HG03139 (cell line): Measurements from ENCODE around the gene ANO9.
"Not testable (repeated sequence)": the region's sequence is repeated elsewhere in the genome, so short reads cannot be mapped to it uniquely, and the experiment has no call there.

Source experiments
- ATAC-seq: cut with Tn5 transposase; IDR thresholded peaks from one replicate; pipeline ENCODE4 v1.9.1; 2021; ENCODE audit not compliant: unreplicated experiment

The ANO9 gene

GRCh38 chr11:472272-472671 lies 30.5 kb upstream of the ANO9 start:
- ATAC-seq: no peak

GRCh38 chr11:471468-472145 lies 29.8 kb upstream of the ANO9 start:
- ATAC-seq: no peak

- ATAC-seq: no peak
These were observed 28.1 kb upstream of the ANO9 start for GRCh38 chr11:469684-470560.

- not testable (repeated sequence) for ATAC-seq
These were observed 27.3 kb upstream of the ANO9 start for GRCh38 chr11:469026-469683.

GRCh38 chr11:468493-468892 lies 26.7 kb upstream of the ANO9 start:
- no peak for ATAC-seq

GRCh38 chr11:468036-468435 lies 26.2 kb upstream of the ANO9 start:
- ATAC-seq: no peak

- no peak for ATAC-seq
These were observed 24.2 kb upstream of the ANO9 start for GRCh38 chr11:465896-466530.

GRCh38 chr11:464316-464715 lies 22.5 kb upstream of the ANO9 start:
- ATAC-seq: no peak

- ATAC-seq: no peak
These were observed 20.5 kb upstream of the ANO9 start for GRCh38 chr11:462107-462890.

GRCh38 chr11:461626-462025 lies 19.8 kb upstream of the ANO9 start:
- no peak for ATAC-seq

GRCh38 chr11:460331-461199 lies 18.8 kb upstream of the ANO9 start:
- ATAC-seq: no peak

- ATAC-seq: no peak
These were observed 17.9 kb upstream of the ANO9 start for GRCh38 chr11:459511-460220.

GRCh38 chr11:457111-457760 lies 15.4 kb upstream of the ANO9 start:
- no peak for ATAC-seq

- ATAC-seq: no peak
These were observed 14.7 kb upstream of the ANO9 start for GRCh38 chr11:456533-456932.

GRCh38 chr11:455566-456147 lies 13.8 kb upstream of the ANO9 start:
- ATAC-seq: no peak

- no peak for ATAC-seq
These were observed 13.2 kb upstream of the ANO9 start for GRCh38 chr11:454801-455565.

- ATAC-seq: no peak
These were observed 12.2 kb upstream of the ANO9 start for GRCh38 chr11:454043-454442.
